ENCODE measurements around the gene ITPR3. TPM values are rescaled to one million over a fixed set of nuclear protein-coding genes. Genes with fewer than 3 reads are reported as not detected.

The ITPR3 gene
- total RNA-seq, 1 experiment from 2014 or later = 103 TPM

DNA sequence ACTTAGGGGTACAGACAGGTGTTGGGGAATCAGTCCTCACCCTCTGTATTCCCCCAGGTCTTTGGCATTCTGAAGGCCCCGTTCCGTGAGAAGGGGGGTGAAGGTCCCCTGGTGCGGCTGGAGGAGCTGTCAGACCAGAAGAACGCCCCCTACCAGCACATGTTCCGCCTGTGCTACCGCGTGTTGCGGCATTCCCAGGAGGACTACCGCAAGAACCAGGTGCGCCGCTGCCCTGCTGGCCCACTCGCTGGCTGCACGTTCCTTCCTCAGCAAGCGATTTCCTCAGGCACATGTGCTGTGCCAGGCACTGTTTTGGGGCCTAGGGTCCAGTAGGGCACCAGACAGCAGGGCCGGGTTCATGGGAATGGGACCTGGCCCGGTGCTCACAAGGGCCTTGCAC lies 46.0 kb downstream of the ITPR3 start:
- CTCF ChIA-PET = no interaction called here
- Histone ChIP-seq H2AFZ (ENCODE audit: low read depth, low read length, poor library complexity, severe bottlenecking) (no peak overlapping the region), H3K9me3 (ENCODE audit: control insufficient read depth in 1 of 2, insufficient read depth in 1 of 2, low read depth in 1 of 2, low read length in 2 of 2) (no peaks in the 10 kb centered on the region), H3K4me2 (ENCODE audit: low read length) (no peak overlapping the region), H4K20me1 (ENCODE audit: insufficient read depth) (no peaks in the 10 kb centered on the region), H3K79me2 (ENCODE audit: insufficient read depth, low read length) (no peaks in the 10 kb centered on the region), H3K9ac (ENCODE audit: low read length) (no peak overlapping the region), H3K27me3 (ENCODE audit: insufficient read depth, low read length) (no peaks in the 10 kb centered on the region), H3K4me1 (ENCODE audit: control insufficient read depth in 1 of 2, insufficient read depth in 2 of 2, low read length in 2 of 2) (peaks cover 3 to 12% of the 10 kb centered on the region in 2 experiments; a peak in 1 of 4 replicates), H3K27ac (ENCODE audit: low read depth, low read length) (no peak overlapping the region), H3K36me3 (ENCODE audit: control insufficient read depth in 1 of 2, insufficient read depth in 2 of 2, low read length in 2 of 2) (peaks cover 35 to 50% of the 10 kb centered on the region in 2 experiments; a peak in 3 of 4 replicates), H3K9me2 (ENCODE audit: insufficient read depth) (no peaks in the 10 kb centered on the region), H3K4me3 (replicated peaks in 1 of 2; ENCODE audit: low read depth in 1 of 2, low read length in 2 of 2) (no peak overlapping the region)
- no peak for DNase-seq (ENCODE audit: low read depth, low spot score)
- intact Hi-C loops (cut with micrococcal nuclease) = no loop called here
- POLR2A ChIA-PET = no interaction called here
- BruUV-seq (replicated peaks) = no TSS peak
- TF ChIP-seq, protein P1, sequence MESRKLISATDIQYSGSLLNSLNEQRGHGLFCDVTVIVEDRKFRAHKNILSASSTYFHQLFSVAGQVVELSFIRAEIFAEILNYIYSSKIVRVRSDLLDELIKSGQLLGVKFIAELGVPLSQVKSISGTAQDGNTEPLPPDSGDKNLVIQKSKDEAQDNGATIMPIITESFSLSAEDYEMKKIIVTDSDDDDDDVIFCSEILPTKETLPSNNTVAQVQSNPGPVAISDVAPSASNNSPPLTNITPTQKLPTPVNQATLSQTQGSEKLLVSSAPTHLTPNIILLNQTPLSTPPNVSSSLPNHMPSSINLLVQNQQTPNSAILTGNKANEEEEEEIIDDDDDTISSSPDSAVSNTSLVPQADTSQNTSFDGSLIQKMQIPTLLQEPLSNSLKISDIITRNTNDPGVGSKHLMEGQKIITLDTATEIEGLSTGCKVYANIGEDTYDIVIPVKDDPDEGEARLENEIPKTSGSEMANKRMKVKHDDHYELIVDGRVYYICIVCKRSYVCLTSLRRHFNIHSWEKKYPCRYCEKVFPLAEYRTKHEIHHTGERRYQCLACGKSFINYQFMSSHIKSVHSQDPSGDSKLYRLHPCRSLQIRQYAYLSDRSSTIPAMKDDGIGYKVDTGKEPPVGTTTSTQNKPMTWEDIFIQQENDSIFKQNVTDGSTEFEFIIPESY (IDR thresholded peaks at IDR 0.05; ENCODE audit: extremely low read depth, insufficient replicate concordance, low read length) = no peak
- TF ChIP-seq EZH2 (IDR thresholded peaks at IDR 0.05) = no peak
- TF ChIP-seq EZH2phosphoT487 (IDR thresholded peaks at IDR 0.05; ENCODE audit: borderline replicate concordance) = no peak
- TF ChIP-seq ZNF274 (IDR thresholded peaks at IDR 0.05; ENCODE audit: low read depth, low read length) = no peak
- no peak for TF ChIP-seq CBX3 (IDR thresholded peaks at IDR 0.05; ENCODE audit: low read depth)
- no peak for TF ChIP-seq POLR2AphosphoS5 (IDR thresholded peaks at IDR 0.05; ENCODE audit: low read depth, low read length)
- no peak for TF ChIP-seq POLR2A (IDR thresholded peaks at IDR 0.05; ENCODE audit: borderline replicate concordance, extremely low read depth, insufficient read depth, insufficient read length)
- no peak for TF ChIP-seq ELF1 (IDR thresholded peaks at IDR 0.05; ENCODE audit: borderline replicate concordance, low read depth)
- TF ChIP-seq, protein P2, sequence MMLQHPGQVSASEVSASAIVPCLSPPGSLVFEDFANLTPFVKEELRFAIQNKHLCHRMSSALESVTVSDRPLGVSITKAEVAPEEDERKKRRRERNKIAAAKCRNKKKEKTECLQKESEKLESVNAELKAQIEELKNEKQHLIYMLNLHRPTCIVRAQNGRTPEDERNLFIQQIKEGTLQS (IDR thresholded peaks at IDR 0.05) = no peak
- TF ChIP-seq, protein P3, sequence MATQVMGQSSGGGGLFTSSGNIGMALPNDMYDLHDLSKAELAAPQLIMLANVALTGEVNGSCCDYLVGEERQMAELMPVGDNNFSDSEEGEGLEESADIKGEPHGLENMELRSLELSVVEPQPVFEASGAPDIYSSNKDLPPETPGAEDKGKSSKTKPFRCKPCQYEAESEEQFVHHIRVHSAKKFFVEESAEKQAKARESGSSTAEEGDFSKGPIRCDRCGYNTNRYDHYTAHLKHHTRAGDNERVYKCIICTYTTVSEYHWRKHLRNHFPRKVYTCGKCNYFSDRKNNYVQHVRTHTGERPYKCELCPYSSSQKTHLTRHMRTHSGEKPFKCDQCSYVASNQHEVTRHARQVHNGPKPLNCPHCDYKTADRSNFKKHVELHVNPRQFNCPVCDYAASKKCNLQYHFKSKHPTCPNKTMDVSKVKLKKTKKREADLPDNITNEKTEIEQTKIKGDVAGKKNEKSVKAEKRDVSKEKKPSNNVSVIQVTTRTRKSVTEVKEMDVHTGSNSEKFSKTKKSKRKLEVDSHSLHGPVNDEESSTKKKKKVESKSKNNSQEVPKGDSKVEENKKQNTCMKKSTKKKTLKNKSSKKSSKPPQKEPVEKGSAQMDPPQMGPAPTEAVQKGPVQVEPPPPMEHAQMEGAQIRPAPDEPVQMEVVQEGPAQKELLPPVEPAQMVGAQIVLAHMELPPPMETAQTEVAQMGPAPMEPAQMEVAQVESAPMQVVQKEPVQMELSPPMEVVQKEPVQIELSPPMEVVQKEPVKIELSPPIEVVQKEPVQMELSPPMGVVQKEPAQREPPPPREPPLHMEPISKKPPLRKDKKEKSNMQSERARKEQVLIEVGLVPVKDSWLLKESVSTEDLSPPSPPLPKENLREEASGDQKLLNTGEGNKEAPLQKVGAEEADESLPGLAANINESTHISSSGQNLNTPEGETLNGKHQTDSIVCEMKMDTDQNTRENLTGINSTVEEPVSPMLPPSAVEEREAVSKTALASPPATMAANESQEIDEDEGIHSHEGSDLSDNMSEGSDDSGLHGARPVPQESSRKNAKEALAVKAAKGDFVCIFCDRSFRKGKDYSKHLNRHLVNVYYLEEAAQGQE (IDR thresholded peaks at IDR 0.05; ENCODE audit: low read depth) = no peak
- no peak for TF ChIP-seq YY1 (IDR thresholded peaks at IDR 0.05; ENCODE audit: extremely low read depth, insufficient replicate concordance, low read depth, low read length)
- no peak for TF ChIP-seq RAD21 (IDR thresholded peaks at IDR 0.05; ENCODE audit: low read depth)
- TF ChIP-seq, protein P4, sequence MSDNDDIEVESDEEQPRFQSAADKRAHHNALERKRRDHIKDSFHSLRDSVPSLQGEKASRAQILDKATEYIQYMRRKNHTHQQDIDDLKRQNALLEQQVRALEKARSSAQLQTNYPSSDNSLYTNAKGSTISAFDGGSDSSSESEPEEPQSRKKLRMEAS (IDR thresholded peaks at IDR 0.05) = no peak
- TF ChIP-seq EGR1 (IDR thresholded peaks at IDR 0.05; ENCODE audit: low read depth) = no peak
- TF ChIP-seq TCF7L2 (IDR thresholded peaks at IDR 0.05; ENCODE audit: borderline replicate concordance, extremely low read depth, insufficient read depth, insufficient read length) = no peak
- TF ChIP-seq JUND (IDR thresholded peaks at IDR 0.05) = no peak
- no peak for ATAC-seq
- RAD21 ChIA-PET (ENCODE audit: low non-redundant PET in 1 of 2, low total read pairs in 2 of 2, uncharacterized antibody in 2 of 2, unreplicated experiment in 2 of 2) = no interaction called here
